K562 (cell line): Measurements from ENCODE around the gene ZNF747. TPM values are rescaled to one million over a fixed set of nuclear protein-coding genes. Genes with fewer than 3 reads are reported as not detected.

ENCODE experiments used
- ATAC-seq: fragments of 200-7000 bp; cut with Tn5 transposase; 3 replicates; pipeline ENCODE4 v1.9.1; 2020; ENCODE audit warnings: moderate library complexity
- BruUV-seq: library from RNA; stranded (reverse); fragments of 400-500 nt; replicated peaks from 2 replicates; lab custom pipeline; 2021; lab: Mats Ljungman, UMichigan
- CTCF ChIA-PET: fragments of 300-600 bp; formaldehyde crosslinking; extraction: SDS; loops from one replicate; lab custom pipeline; 2021; ENCODE audit warnings: low intra/inter-chr PET ratio; lab: Yijun Ruan, JAX
- POLR2A ChIA-PET: fragments of 300-600, 350-650 bp; sonication (Branson Sonifier 250); formaldehyde crosslinking; extraction: SDS; loops from one replicate; lab custom pipeline; 2021; ENCODE audit warnings: antibody characterized with exemption, inconsistent platforms; lab: Yijun Ruan, JAX
- DNase-seq, 4 experiments: peaks; one replicate each; pipeline versions ENCODE4 v3.0.0 to v3.0.0-alpha.2; 2011 to 2018; ENCODE audit warnings: low spot score in 3 of 4, mixed read lengths in 3 of 4; ENCODE audit errors: extremely low read depth in 1 of 4
- FAIRE-seq: peaks from 2 replicates; lab custom pipeline; 2011; peaks lifted over from hg19 to GRCh38; lab: Jason Lieb, UNC
- H2AFZ ChIP-seq: 2 replicates; pipeline ENCODE4 v1.6.0; 2011; ENCODE audit warnings: low read depth, low read length, control low read depth, inconsistent platforms
- H3K27ac ChIP-seq: fragments of 200-600 bp; 3 replicates; pipeline ENCODE4 v1.8.0; 2011; ENCODE audit warnings: low read depth, mild to moderate bottlenecking, control low read depth, inconsistent platforms, low read length, moderate library complexity, mixed read lengths; ENCODE audit errors: extremely low read depth
- H3K27me3 ChIP-seq, 2 experiments: fragments of 300-600 bp in 1 of 2; 2 replicates in 1 of 2; 3 replicates in 1 of 2; pipeline versions ENCODE4 v1.6.0 to v1.8.0; 2011; ENCODE audit warnings: inconsistent platforms in 2 of 2, low read length in 2 of 2, mild to moderate bottlenecking in 1 of 2, mixed read lengths in 1 of 2, moderate library complexity in 1 of 2; ENCODE audit not compliant: control insufficient read depth in 2 of 2, insufficient read depth in 2 of 2
- H3K36me3 ChIP-seq: fragments of 300-600 bp; 3 replicates; pipeline ENCODE4 v1.8.0; 2011; ENCODE audit warnings: mild to moderate bottlenecking, low read length, inconsistent platforms; ENCODE audit not compliant: control insufficient read depth, insufficient read depth
- H3K4me1 ChIP-seq, 2 experiments: fragments of 200-600 bp in 1 of 2; replicated peaks in 1 of 2; 2 replicates in 1 of 2; 3 replicates in 1 of 2; pipeline versions ENCODE4 v1.5.1 to v1.8.0; 2011; ENCODE audit warnings: inconsistent platforms in 2 of 2, low read length in 2 of 2, mild to moderate bottlenecking in 1 of 2, mixed read lengths in 1 of 2, moderate library complexity in 1 of 2; ENCODE audit not compliant: control insufficient read depth in 2 of 2, insufficient read depth in 2 of 2
- H3K4me2 ChIP-seq: 2 replicates; pipeline ENCODE4 v1.6.1; 2011; ENCODE audit warnings: low read length, control low read depth, inconsistent platforms, mixed read lengths; ENCODE audit not compliant: insufficient read depth
- H3K4me3 ChIP-seq: fragments of 200-600 bp; sonication (generic), shearing (Covaris generic); 2 replicates; pipeline ENCODE4 v1.5.1; 2016; ENCODE audit warnings: control low read depth, inconsistent platforms
- H3K79me2 ChIP-seq: fragments of 200-600 bp; 3 replicates; pipeline ENCODE4 v1.8.0; 2011; ENCODE audit warnings: low read length, inconsistent platforms; ENCODE audit not compliant: control insufficient read depth, insufficient read depth
- H3K9ac ChIP-seq, 2 experiments: 2 replicates each; pipeline versions ENCODE4 v1.6.0 to v1.6.1; 2011; ENCODE audit warnings: low read depth in 2 of 2, low read length in 2 of 2, control low read depth in 1 of 2, inconsistent platforms in 1 of 2, mild to moderate bottlenecking in 1 of 2, mixed read lengths in 1 of 2; ENCODE audit not compliant: insufficient read depth in 1 of 2
- H3K9me1 ChIP-seq: one replicate; pipeline ENCODE4 v1.6.0; 2011; ENCODE audit warnings: inconsistent platforms, mild to moderate bottlenecking, low read length, moderate library complexity; ENCODE audit not compliant: control insufficient read depth, insufficient read depth
- H3K9me3 ChIP-seq: replicated peaks from 2 replicates; pipeline ENCODE4 v1.5.1; 2011; ENCODE audit warnings: low read depth, low read length, inconsistent platforms; ENCODE audit not compliant: control insufficient read depth, insufficient read depth
- H4K20me1 ChIP-seq: replicated peaks from 2 replicates; pipeline ENCODE4 v1.6.1; 2011; ENCODE audit warnings: low read length, inconsistent platforms, mixed read lengths; ENCODE audit not compliant: control insufficient read depth, insufficient read depth
- BRCA1 ChIP-seq, 2 experiments: fragments of 450-650 bp in 1 of 2; sonication (generic) in 1 of 2; formaldehyde crosslinking in 1 of 2; IDR thresholded peaks; 2 replicates each; pipeline versions ENCODE4 v1.5.0 to v1.6.1; 2017 to 2020; ENCODE audit warnings: mild to moderate bottlenecking in 1 of 2, missing genetic modification reagents in 1 of 2
- CBFB ChIP-seq: sonication (generic); formaldehyde crosslinking; IDR thresholded peaks from 2 replicates; pipeline ENCODE4 v1.4.0; 2020; ENCODE audit warnings: mild to moderate bottlenecking, missing genetic modification reagents
- GABPB1 ChIP-seq: sonication (generic); formaldehyde crosslinking; IDR thresholded peaks from 2 replicates; pipeline ENCODE4 v1.8.0; 2022; ENCODE audit warnings: mild to moderate bottlenecking, missing genetic modification reagents
- GTF2A2 ChIP-seq: IDR thresholded peaks from 2 replicates; pipeline ENCODE4 v1.6.1; 2016; ENCODE audit warnings: mild to moderate bottlenecking, missing genetic modification characterization, missing compliant biosample characterization
- NR3C1 ChIP-seq: sonication (generic); formaldehyde crosslinking; IDR thresholded peaks from 2 replicates; pipeline ENCODE4 v1.8.1; 2022; ENCODE audit warnings: missing genetic modification reagents
- RAD21 ChIP-seq, 2 experiments: fragments of 250-450 bp in 1 of 2; fragments of 450-650 bp in 1 of 2; sonication (Bioruptor Pico) in 1 of 2; formaldehyde crosslinking in 1 of 2; IDR thresholded peaks in 1 of 2; conservative IDR thresholded peaks in 1 of 2; 2 replicates each; pipeline versions ENCODE4 v1.4.0 to v1.8.0; 2020 to 2022; ENCODE audit warnings: mild to moderate bottlenecking in 2 of 2, moderate library complexity in 1 of 2
- SMARCA4 ChIP-seq: fragments of 450-650 bp; IDR thresholded peaks from 2 replicates; pipeline ENCODE4 v1.6.1; 2016
- SMARCA5 ChIP-seq: fragments of 450-650 bp; IDR thresholded peaks from 2 replicates; pipeline ENCODE4 v1.6.1; 2016
- TCF7 ChIP-seq: sonication (generic); IDR thresholded peaks from 2 replicates; pipeline ENCODE4 v1.6.1; 2016; ENCODE audit warnings: antibody characterized with exemption, borderline replicate concordance
- TEAD1 ChIP-seq, 2 experiments: fragments of 450-650 bp in 1 of 2; sonication (generic) in 1 of 2; formaldehyde crosslinking; IDR thresholded peaks; 2 replicates each; pipeline versions ENCODE4 v1.4.0 to v1.8.0; 2020 to 2022; ENCODE audit warnings: mild to moderate bottlenecking in 2 of 2, missing genetic modification reagents in 1 of 2
- ZFX ChIP-seq: sonication (generic); formaldehyde crosslinking; IDR thresholded peaks from 2 replicates; pipeline ENCODE4 v1.8.0; 2022; ENCODE audit warnings: mild to moderate bottlenecking, missing genetic modification reagents, moderate library complexity
- WGBS: fragments of 100-300 bp; shearing (Covaris generic); methylation state at CpG from one replicate; pipeline ENCODE4 v1.1.6; 2016; ENCODE audit warnings: low coverage, mixed read lengths; ENCODE audit not compliant: insufficient coverage; ENCODE audit errors: missing lambda C conversion rate; 5-methylcytosine and 5-hydroxymethylcytosine counted together
- in situ Hi-C: fragments of 300-500 bp; cut with MboI; formaldehyde crosslinking; loops from 4 replicates; pipeline ENCODE4 v1.15.0; 2018; ENCODE audit warnings: inconsistent platforms, mixed read lengths
- intact Hi-C: fragments of 100-400 bp; cut with micrococcal nuclease; formaldehyde crosslinking; loops from 2 replicates; pipeline ENCODE4 v1.14.2; 2022
- polyA plus RNA-seq, 8 experiments: library from polyadenylated mRNA; depleted of rRNA in 4 of 8; stranded (reverse) in 5 of 8; unstranded in 3 of 8; fragments of >200 nt; fragmentation: Nextera tagmentation in 2 of 8; fragmentation: Illumina TruSeq in 1 of 8; extraction: Ambion mirVana in 2 of 8; extraction: Trizol in 1 of 8; gene quantifications; 2 replicates each; pipeline versions ENCODE4 v1.2.1 to v1.2.3, GENCODE V29; 2011 to 2014; ENCODE audit warnings: inconsistent platforms in 1 of 8, missing spikeins in 1 of 8
- total RNA-seq, 7 experiments: library from RNA; depleted of rRNA in 6 of 7; stranded (reverse); fragments of >200 nt in 6 of 7; fragmentation: Illumina TruSeq in 2 of 7; extraction: Trizol in 2 of 7; gene quantifications; 2 replicates each; pipeline versions ENCODE4 v1.2.1 to v1.2.3, GENCODE V29; 2011 to 2021; ENCODE audit warnings: low replicate concordance in 1 of 7
- TF ChIP-seq, protein P1 (sequence below): IDR thresholded peaks from 3 replicates; pipeline ENCODE4 v1.6.1; 2011; ENCODE audit warnings: borderline replicate concordance, mild to moderate bottlenecking; ENCODE audit not compliant: insufficient read length, insufficient read depth
- TF ChIP-seq, protein P2 (sequence below): fragments of 450-650 bp; IDR thresholded peaks from 2 replicates; pipeline ENCODE4 v1.6.1; 2017; ENCODE audit warnings: antibody characterized with exemption
- TF ChIP-seq, protein P3 (sequence below): fragments of 250-450 bp; sonication (Bioruptor Pico); IDR thresholded peaks from 2 replicates; pipeline ENCODE4 v1.5.0; 2021
- TF ChIP-seq, protein P4 (sequence below): fragments of 250-450 bp; sonication (Bioruptor Pico); IDR thresholded peaks from 2 replicates; pipeline ENCODE4 v1.8.0; 2022; ENCODE audit warnings: moderate library complexity, mild to moderate bottlenecking, inconsistent platforms

ZNF747 gene
- total and polyA plus RNA-seq, 9 of the 15 experiments (the other 6 are each of a cell fraction or from before 2014, with no cell fraction given), result 0.14 to 3.3 (median 1.5) TPM

- peak in 2 of 4 experiments; percentile 34 to 73 for DNase-seq
- in situ Hi-C loops, result no loop called here
- 3% methylated on average over 10 of the region's 10 CpGs for WGBS
- intact Hi-C loops, result no loop called here
- BruUV-seq, result no TSS peak
- H3K4me2 ChIP-seq, result peak overlapping the region; percentile 52
- no peaks in the 10 kb centered on the region for H3K36me3 ChIP-seq
- no peaks in the 10 kb centered on the region for H3K9me3 ChIP-seq
- CTCF ChIA-PET, result interaction anchor here (0.7 kb wide), 1 partner anchor 111 kb away, joined by 4 read pairs; no protein-coding TSS in a partner anchor
- POLR2A ChIA-PET, result interaction anchor here (0.6 to 3.5 kb wide), 8 partner anchors 10 to 459 kb away, joined by 3 to 20 read pairs (median 4); partner anchors contain the start of gene ZNF764
- peaks cover 25 to 30% of the 10 kb centered on the region in 2 experiments; a peak in 4 of 5 replicates for H3K4me1 ChIP-seq
- no peaks in the 10 kb centered on the region for H4K20me1 ChIP-seq
- H3K9me1 ChIP-seq, result no peaks in the 10 kb centered on the region
- peaks cover 3% of the 10 kb centered on the region; the same call in 2 of the 3 replicates for H3K79me2 ChIP-seq
- H3K4me3 ChIP-seq, result no peak overlapping the region
- peak overlapping the region; percentile 30; the same call in 2 of the 3 replicates for H3K27ac ChIP-seq
- no peaks in the 10 kb centered on the region for H3K27me3 ChIP-seq
- H3K9ac ChIP-seq, result peak overlapping the region; percentile 13 to 41; a peak in 3 of 4 replicates
- FAIRE-seq, result peak; percentile 83
- ATAC-seq, result peak; percentile 66
- peak overlapping the region; percentile 29; the same call in 1 of the 2 replicates for H2AFZ ChIP-seq
- TF ChIP-seq, protein P1, sequence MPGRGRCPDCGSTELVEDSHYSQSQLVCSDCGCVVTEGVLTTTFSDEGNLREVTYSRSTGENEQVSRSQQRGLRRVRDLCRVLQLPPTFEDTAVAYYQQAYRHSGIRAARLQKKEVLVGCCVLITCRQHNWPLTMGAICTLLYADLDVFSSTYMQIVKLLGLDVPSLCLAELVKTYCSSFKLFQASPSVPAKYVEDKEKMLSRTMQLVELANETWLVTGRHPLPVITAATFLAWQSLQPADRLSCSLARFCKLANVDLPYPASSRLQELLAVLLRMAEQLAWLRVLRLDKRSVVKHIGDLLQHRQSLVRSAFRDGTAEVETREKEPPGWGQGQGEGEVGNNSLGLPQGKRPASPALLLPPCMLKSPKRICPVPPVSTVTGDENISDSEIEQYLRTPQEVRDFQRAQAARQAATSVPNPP, result no peak
- TF ChIP-seq, protein P2, sequence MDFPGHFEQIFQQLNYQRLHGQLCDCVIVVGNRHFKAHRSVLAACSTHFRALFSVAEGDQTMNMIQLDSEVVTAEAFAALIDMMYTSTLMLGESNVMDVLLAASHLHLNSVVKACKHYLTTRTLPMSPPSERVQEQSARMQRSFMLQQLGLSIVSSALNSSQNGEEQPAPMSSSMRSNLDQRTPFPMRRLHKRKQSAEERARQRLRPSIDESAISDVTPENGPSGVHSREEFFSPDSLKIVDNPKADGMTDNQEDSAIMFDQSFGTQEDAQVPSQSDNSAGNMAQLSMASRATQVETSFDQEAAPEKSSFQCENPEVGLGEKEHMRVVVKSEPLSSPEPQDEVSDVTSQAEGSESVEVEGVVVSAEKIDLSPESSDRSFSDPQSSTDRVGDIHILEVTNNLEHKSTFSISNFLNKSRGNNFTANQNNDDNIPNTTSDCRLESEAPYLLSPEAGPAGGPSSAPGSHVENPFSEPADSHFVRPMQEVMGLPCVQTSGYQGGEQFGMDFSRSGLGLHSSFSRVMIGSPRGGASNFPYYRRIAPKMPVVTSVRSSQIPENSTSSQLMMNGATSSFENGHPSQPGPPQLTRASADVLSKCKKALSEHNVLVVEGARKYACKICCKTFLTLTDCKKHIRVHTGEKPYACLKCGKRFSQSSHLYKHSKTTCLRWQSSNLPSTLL, result no peak
- TF ChIP-seq GABPB1, result no peak
- TF ChIP-seq, protein P3, sequence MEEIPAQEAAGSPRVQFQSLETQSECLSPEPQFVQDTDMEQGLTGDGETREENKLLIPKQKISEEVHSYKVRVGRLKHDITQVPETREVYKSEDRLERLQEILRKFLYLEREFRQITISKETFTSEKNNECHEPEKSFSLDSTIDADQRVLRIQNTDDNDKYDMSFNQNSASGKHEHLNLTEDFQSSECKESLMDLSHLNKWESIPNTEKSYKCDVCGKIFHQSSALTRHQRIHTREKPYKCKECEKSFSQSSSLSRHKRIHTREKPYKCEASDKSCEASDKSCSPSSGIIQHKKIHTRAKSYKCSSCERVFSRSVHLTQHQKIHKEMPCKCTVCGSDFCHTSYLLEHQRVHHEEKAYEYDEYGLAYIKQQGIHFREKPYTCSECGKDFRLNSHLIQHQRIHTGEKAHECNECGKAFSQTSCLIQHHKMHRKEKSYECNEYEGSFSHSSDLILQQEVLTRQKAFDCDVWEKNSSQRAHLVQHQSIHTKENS, result no peak
- no peak for TF ChIP-seq GTF2A2 (tag)
- TF ChIP-seq NR3C1, result no peak
- TF ChIP-seq TEAD1 (CRISPR knock-in tag; IDR thresholded peaks at IDR 0.05), result 0 out of 4 replicates have a peak, but pooled peaks of 1 of the 2 experiments have one; percentile 41
- no peak for TF ChIP-seq TCF7
- TF ChIP-seq ZFX (CRISPR knock-in tag), result no peak; the same call in 1 of the 2 replicates
- TF ChIP-seq BRCA1 (IDR thresholded peaks at IDR 0.05), result no peak
- TF ChIP-seq BRCA1 (CRISPR knock-in tag; IDR thresholded peaks at IDR 0.05), result no peak
- no peak for TF ChIP-seq CBFB (CRISPR knock-in tag)
- TF ChIP-seq, protein P4, sequence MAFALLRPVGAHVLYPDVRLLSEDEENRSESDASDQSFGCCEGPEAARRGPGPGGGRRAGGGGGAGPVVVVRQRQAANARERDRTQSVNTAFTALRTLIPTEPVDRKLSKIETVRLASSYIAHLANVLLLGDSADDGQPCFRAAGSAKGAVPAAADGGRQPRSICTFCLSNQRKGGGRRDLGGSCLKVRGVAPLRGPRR (CRISPR knock-in tag), result no peak
- peak; percentile 41; the same call in 1 of the 2 replicates for TF ChIP-seq SMARCA4
- no peak for TF ChIP-seq SMARCA5
- no peak for TF ChIP-seq RAD21 (CRISPR knock-in tag; conservative IDR thresholded peaks at IDR 0.05 in 1 of 2, IDR thresholded peaks at IDR 0.05 in 1 of 2)
Observed at GRCh38 chr16:30541502-30542329, 7.1 kb upstream of the ZNF747 start.
